Measurements from ENCODE around the gene ACSM3. TPM values are rescaled to one million over a fixed set of nuclear protein-coding genes. Genes with fewer than 3 reads are reported as not detected.

ACSM3 gene
- total and polyA plus RNA-seq, 2 experiments from 2014 or later: 1.8 to 4.5 TPM

DNA sequence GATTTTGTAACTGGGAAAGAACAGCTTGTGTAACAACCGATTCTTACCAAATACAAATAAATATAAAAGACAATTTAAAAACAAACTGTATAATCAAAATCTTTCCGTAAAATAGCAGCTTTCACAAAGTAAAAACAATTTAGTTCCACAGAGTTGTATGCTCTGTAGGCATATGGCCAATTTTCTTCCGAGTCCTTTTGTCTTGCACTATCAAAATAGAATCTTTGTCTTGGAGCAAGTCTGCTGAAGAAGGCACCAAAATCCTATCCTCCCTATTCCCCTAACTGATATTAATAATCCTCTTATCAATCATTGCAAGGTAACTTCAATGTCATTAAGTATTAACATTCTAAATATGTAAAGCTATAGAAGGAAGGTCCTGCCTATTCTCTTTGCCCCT, 29.8 kb upstream of the ACSM3 start:
- H3K27me3 ChIP-seq: no peaks in the 10 kb centered on the region
- no peaks in the 10 kb centered on the region for H3K9me3 ChIP-seq (ENCODE audit: low read depth)
- DNase-seq (ENCODE audit: low read depth in 1 of 2, low spot score in 1 of 2): no peak
- peaks cover 46% of the 10 kb centered on the region for H3K36me3 ChIP-seq
- TF ChIP-seq, protein P1, sequence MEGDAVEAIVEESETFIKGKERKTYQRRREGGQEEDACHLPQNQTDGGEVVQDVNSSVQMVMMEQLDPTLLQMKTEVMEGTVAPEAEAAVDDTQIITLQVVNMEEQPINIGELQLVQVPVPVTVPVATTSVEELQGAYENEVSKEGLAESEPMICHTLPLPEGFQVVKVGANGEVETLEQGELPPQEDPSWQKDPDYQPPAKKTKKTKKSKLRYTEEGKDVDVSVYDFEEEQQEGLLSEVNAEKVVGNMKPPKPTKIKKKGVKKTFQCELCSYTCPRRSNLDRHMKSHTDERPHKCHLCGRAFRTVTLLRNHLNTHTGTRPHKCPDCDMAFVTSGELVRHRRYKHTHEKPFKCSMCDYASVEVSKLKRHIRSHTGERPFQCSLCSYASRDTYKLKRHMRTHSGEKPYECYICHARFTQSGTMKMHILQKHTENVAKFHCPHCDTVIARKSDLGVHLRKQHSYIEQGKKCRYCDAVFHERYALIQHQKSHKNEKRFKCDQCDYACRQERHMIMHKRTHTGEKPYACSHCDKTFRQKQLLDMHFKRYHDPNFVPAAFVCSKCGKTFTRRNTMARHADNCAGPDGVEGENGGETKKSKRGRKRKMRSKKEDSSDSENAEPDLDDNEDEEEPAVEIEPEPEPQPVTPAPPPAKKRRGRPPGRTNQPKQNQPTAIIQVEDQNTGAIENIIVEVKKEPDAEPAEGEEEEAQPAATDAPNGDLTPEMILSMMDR (IDR thresholded peaks at IDR 0.05; ENCODE audit: low read depth, low read length): no peak
- no peak overlapping the region for H3K27ac ChIP-seq
- H3K4me1 ChIP-seq (ENCODE audit: low read depth): no peaks in the 10 kb centered on the region
- no peak overlapping the region for H3K4me3 ChIP-seq

DNA sequence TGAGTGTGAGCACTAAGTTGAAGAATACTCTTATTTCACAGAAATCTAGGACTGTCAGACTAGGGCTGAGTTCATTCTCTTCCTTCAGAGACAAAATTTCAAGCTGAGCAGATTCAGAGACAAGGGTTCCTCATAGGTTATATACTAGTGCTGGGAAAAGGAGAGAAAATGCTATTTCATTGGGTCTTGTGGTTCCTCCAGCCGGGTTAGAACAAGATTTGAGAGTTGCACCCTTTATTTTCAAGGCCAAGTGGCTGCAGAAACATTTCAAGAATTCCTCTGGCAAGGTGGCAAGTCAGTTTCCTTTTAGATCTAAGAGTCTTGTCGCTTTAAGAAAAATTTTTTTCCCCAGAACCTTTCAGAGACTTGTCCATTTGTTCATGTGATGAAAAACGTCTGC, 29.0 kb upstream of the ACSM3 start:
- no peaks in the 10 kb centered on the region for H3K9me3 ChIP-seq (ENCODE audit: low read depth)
- TF ChIP-seq, protein P1 (IDR thresholded peaks at IDR 0.05; ENCODE audit: low read depth, low read length): no peak
- H3K36me3 ChIP-seq: peaks cover 46% of the 10 kb centered on the region

GRCh38 chr16:20735490-20735889, 28.3 kb upstream of the ACSM3 start:
- peak in 1 of 2 donors; percentile 8 for DNase-seq (ENCODE audit: low read depth in 1 of 2, low spot score in 1 of 2)
- peaks cover 46% of the 10 kb centered on the region for H3K36me3 ChIP-seq
- H3K4me3 ChIP-seq: no peak overlapping the region
- H3K9me3 ChIP-seq (ENCODE audit: low read depth): no peaks in the 10 kb centered on the region
- H3K27ac ChIP-seq: no peak overlapping the region
- no peaks in the 10 kb centered on the region for H3K27me3 ChIP-seq
- peaks cover 7% of the 10 kb centered on the region for H3K4me1 ChIP-seq (ENCODE audit: low read depth)
- TF ChIP-seq, protein P1 (IDR thresholded peaks at IDR 0.05; ENCODE audit: low read depth, low read length): no peak

More for the DNA sequence above, 29.0 kb upstream of the ACSM3 start:
- Histone ChIP-seq H3K4me3 (no peak overlapping the region), H3K27ac (no peak overlapping the region), H3K4me1 (ENCODE audit: low read depth) (peaks cover under 1% of the 10 kb centered on the region), H3K27me3 (no peaks in the 10 kb centered on the region)
- no peak for DNase-seq (ENCODE audit: low read depth in 1 of 2, low spot score in 1 of 2)

GRCh38 chr16:20740007-20740883, 23.6 kb upstream of the ACSM3 start:
- DNase-seq (ENCODE audit: low read depth in 1 of 2, low spot score in 1 of 2): peak in 1 of 2 donors; percentile 21
- TF ChIP-seq, protein P1 (IDR thresholded peaks at IDR 0.05; ENCODE audit: low read depth, low read length): peak; percentile 38
- Histone ChIP-seq H3K36me3 (peaks cover 33% of the 10 kb centered on the region), H3K4me3 (peak overlapping the region; percentile 58), H3K9me3 (ENCODE audit: low read depth) (no peaks in the 10 kb centered on the region), H3K4me1 (ENCODE audit: low read depth) (peaks cover 9% of the 10 kb centered on the region), H3K27ac (peak overlapping the region; percentile 82), H3K27me3 (no peaks in the 10 kb centered on the region)

DNA sequence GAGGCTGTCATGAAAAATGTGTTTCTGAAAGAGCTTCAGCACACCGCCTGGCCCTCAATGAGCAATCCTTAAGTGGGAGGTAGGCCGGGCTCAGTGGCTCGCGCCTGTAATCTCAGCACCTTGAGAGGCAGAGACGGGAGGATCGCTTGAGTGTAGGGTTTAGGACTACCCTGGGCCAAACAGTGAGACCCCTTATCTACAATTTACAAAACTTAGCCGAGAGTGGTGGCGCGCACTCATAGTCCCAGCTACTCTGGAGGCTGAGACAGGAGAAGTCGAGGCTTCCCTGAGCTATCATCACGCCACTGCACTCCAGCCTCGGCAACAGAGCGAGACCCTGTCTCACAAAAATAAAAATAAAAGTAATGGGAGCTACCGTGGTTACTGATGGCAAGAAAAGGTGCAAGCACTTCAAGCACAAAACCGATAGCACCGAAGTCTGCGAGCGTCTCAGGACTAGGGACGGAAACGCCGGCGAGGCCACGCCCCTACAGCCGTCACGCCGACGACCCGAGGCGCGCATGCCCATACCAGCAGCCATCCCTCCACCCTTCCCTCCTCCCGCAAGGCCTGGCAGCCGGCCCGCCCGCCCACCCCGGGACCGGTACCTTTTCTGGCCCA, 22.8 kb upstream of the ACSM3 start:
- peak overlapping the region; percentile 82 for H3K27ac ChIP-seq
- peak overlapping the region; percentile 58 for H3K4me3 ChIP-seq
- no peaks in the 10 kb centered on the region for H3K9me3 ChIP-seq (ENCODE audit: low read depth)
- TF ChIP-seq, protein P1 (IDR thresholded peaks at IDR 0.05; ENCODE audit: low read depth, low read length): no peak
- peak; percentile 84 to 87 for DNase-seq (ENCODE audit: low read depth in 1 of 2, low spot score in 1 of 2)
- H3K36me3 ChIP-seq: peaks cover 27% of the 10 kb centered on the region
- H3K4me1 ChIP-seq (ENCODE audit: low read depth): peaks cover 9% of the 10 kb centered on the region
- no peaks in the 10 kb centered on the region for H3K27me3 ChIP-seq

Data from cardiac muscle cell (in vitro differentiated cells and primary cell).